Measurements from ENCODE around the gene MYNN. TPM values are rescaled to one million over a fixed set of nuclear protein-coding genes. Genes with fewer than 3 reads are reported as not detected.

MYNN gene
- total RNA-seq, 2 experiments from 2014 or later = 13.8 to 14.1 TPM

- no peak overlapping the region for H3K4me3 Mint-ChIP-seq
- H3K9me3 Mint-ChIP-seq = no peaks in the 10 kb centered on the region
- ATAC-seq (no peak), DNase-seq (no peak)
- H3K27ac Mint-ChIP-seq = no peak overlapping the region
- peaks cover 11% of the 10 kb centered on the region for H3K27me3 Mint-ChIP-seq
- TF ChIP-seq CTCF (IDR thresholded peaks at IDR 0.05) = no peak
- ChIA-PET POLR2A (no interaction called here), CTCF (no interaction called here)
- intact Hi-C loops (cut with micrococcal nuclease) = no loop called here
- H3K4me1 Mint-ChIP-seq (ENCODE audit: low read depth) = no peaks in the 10 kb centered on the region
- no peaks in the 10 kb centered on the region for H3K36me3 Mint-ChIP-seq (ENCODE audit: low read depth)
Observed at GRCh38 chr3:169822983-169823382, 49.8 kb downstream of the MYNN start.

- ChIA-PET POLR2A (interaction anchor here (0.9 to 1.3 kb wide), 2 partner anchors 13 to 46 kb away, joined by 3 read pairs; no protein-coding TSS in a partner anchor), CTCF (no interaction called here)
- intact Hi-C loops (cut with micrococcal nuclease) = no loop called here
- Mint-ChIP-seq H3K27me3 (peaks cover 8% of the 10 kb centered on the region), H3K4me1 (ENCODE audit: low read depth) (peaks cover 8% of the 10 kb centered on the region), H3K9me3 (no peaks in the 10 kb centered on the region), H3K4me3 (no peak overlapping the region), H3K36me3 (ENCODE audit: low read depth) (no peaks in the 10 kb centered on the region), H3K27ac (no peak overlapping the region)
- no peak for ATAC-seq
- no peak for DNase-seq
- no peak for TF ChIP-seq CTCF (IDR thresholded peaks at IDR 0.05)
Observed at GRCh38 chr3:169825316-169825715, 52.1 kb downstream of the MYNN start.

- intact Hi-C loops (cut with micrococcal nuclease) = no loop called here
- ATAC-seq (no peak), DNase-seq (no peak)
- Mint-ChIP-seq H3K27ac (no peak overlapping the region), H3K27me3 (peaks cover 5% of the 10 kb centered on the region), H3K36me3 (ENCODE audit: low read depth) (no peaks in the 10 kb centered on the region), H3K4me3 (no peak overlapping the region), H3K9me3 (no peaks in the 10 kb centered on the region), H3K4me1 (ENCODE audit: low read depth) (peaks cover 8% of the 10 kb centered on the region)
- POLR2A ChIA-PET = no interaction called here
- no peak for TF ChIP-seq CTCF (IDR thresholded peaks at IDR 0.05)
- CTCF ChIA-PET = no interaction called here
Observed at GRCh38 chr3:169827712-169828111, 54.5 kb downstream of the MYNN start.

- no peak for TF ChIP-seq CTCF (IDR thresholded peaks at IDR 0.05)
- DNase-seq = no peak
- ATAC-seq = no peak
- Mint-ChIP-seq H3K9me3 (no peaks in the 10 kb centered on the region), H3K36me3 (ENCODE audit: low read depth) (no peaks in the 10 kb centered on the region), H3K27ac (no peak overlapping the region), H3K4me3 (no peak overlapping the region), H3K27me3 (peaks cover 4% of the 10 kb centered on the region), H3K4me1 (ENCODE audit: low read depth) (no peaks in the 10 kb centered on the region)
- intact Hi-C loops (cut with micrococcal nuclease) = no loop called here
- ChIA-PET CTCF (no interaction called here), POLR2A (no interaction called here)
Observed at GRCh38 chr3:169835533-169835932, 62.3 kb downstream of the MYNN start.

GRCh38 chr3:169836078-169836941, 63.1 kb downstream of the MYNN start:
- DNase-seq = no peak
- H3K9me3 Mint-ChIP-seq = no peaks in the 10 kb centered on the region
- TF ChIP-seq CTCF (IDR thresholded peaks at IDR 0.05) = no peak
- peaks cover 7% of the 10 kb centered on the region for H3K27me3 Mint-ChIP-seq
- intact Hi-C loops (cut with micrococcal nuclease) = no loop called here
- no peaks in the 10 kb centered on the region for H3K4me1 Mint-ChIP-seq (ENCODE audit: low read depth)
- no peak overlapping the region for H3K4me3 Mint-ChIP-seq
- no peak overlapping the region for H3K27ac Mint-ChIP-seq
- CTCF ChIA-PET = no interaction called here
- H3K36me3 Mint-ChIP-seq (ENCODE audit: low read depth) = no peaks in the 10 kb centered on the region
- POLR2A ChIA-PET = no interaction called here
- ATAC-seq = no peak
